ENCODE data around the gene POLR3K.
"Not testable (repeated sequence)": the region's sequence is repeated elsewhere in the genome, so short reads cannot be mapped to it uniquely, and the experiment has no call there.

- not testable (repeated sequence) for TF ChIP-seq POLR2A (IDR thresholded peaks at IDR 0.05; ENCODE audit: low read length); GATA1 (IDR thresholded peaks at IDR 0.05; ENCODE audit: low read depth, low read length)
Observed at GRCh38 chr16:46510-46909, 6.9 kb downstream of the POLR3K start.
